HG03469 (cell line): ENCODE measurements around the gene PRUNE1.

Experiments used
- ATAC-seq: cut with Tn5 transposase; IDR thresholded peaks from one replicate; pipeline ENCODE4 v1.9.1; 2021; ENCODE audit warnings: mild to moderate bottlenecking, moderate library complexity, moderate number of reproducible peaks; ENCODE audit not compliant: unreplicated experiment

Gene PRUNE1

DNA sequence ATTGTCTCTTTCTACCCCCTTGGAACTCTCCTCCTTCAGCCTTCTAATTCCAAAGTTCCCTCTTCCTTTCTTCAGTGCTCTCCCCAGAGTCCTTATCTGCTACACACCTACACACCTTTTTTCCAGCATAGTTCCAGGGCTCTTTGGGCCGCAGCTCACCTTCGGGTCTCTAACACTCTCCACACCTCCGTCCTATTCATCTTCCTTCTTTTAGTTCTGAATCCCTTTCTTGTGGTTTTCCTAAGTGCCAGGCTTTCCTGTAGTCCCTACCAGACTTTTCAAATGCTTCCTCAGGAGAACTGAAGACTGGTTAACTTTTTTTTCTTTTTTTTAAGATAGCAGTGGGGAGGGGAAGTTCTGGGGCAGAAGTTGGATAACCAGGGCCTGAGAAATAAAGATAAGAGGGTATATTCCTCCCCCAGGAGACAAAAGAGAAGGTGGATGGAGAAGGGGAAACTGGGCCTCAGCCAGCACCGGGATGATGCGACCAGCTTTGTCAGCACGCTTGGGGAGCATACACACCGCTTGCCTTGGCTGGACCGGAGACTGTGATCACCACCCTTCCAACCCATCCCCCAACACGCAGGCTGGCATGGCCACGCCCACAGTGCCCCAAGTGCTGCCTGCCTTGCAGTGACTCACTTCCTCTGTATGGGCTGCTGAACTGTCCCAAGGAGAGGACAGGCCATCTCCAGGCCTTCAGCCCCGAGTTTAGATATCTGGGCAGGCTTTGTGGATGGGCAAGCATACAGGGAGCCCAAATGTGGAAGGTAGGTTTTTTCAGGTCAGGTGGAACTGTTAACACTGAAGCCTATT lies 31.2 kb upstream of the PRUNE1 start:
- ATAC-seq, result no peak

DNA sequence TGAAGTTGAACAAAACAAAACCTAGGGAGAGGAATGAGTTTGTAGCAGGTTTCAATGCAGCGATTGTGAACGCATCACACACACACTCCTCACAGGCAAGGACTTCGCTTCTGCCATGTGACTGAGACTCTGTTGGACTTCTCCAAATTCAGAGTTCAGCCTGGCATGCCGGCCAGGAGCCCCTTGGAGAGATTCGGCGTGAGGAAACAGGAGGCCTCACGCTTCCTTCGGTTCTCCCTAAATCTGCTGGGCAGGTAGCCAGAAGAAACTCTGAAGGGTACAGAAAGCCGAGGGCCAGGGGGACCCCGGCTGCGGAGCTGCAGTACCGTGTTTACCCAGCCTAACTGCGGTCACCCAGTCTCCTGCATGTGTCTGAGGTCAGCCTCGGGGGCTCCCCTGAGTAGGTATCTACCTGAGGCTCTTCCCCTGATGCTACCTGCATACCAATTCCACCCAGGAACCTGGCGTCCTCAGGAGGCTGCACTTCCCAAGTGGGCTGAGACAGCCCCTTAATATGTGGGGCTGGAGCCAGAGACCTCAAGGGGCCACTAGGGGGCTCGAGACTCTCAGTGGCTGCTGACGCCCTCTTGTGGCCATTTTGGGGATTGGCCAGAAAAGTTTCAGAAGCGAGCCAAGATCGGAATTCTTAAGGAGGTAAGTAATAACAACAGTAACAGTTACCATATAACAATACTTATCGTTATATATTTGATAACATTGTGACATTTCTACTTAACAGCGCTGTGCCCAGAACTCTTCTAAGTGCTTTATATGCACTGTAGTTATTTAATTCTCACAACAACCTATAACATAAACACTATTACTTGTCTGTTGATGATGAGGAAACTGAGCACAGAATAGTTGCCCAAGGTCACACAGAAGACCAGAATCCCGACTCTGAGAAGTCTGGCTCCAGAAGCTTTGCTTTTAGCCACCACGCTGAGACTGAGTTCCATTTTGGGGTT lies 28.9 kb upstream of the PRUNE1 start:
- no peak for ATAC-seq

DNA sequence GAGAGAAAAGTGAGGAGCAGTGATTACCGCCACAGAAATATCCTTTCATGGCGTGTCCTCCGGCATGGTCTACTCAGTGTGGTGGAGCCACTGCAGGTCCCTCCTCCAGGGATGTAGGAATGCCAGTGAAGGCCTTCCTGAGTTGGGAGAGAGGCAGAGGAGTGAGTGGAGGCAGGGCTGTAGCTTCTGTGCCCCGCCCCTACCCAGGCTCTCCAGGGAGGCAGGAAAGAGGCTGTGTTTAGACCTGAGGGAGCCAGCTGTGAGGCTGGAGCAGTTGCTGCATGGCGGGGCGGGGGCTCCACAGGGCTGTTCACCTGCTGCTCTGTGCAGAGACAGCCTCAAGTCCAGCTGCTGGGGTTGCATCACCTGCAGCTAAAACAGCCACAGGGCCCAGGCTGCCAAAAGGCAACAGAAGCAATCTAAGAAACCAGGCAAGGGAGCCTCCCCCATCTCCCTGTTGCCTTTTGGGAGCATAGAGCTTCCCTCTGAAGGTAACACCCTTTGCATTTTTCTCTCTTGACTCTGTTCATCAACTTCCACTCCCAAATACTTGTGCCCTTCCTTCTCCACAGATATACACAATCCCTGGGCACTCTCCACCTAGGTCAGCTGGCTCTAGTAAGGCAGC lies 27.0 kb upstream of the PRUNE1 start:
- no peak for ATAC-seq

DNA sequence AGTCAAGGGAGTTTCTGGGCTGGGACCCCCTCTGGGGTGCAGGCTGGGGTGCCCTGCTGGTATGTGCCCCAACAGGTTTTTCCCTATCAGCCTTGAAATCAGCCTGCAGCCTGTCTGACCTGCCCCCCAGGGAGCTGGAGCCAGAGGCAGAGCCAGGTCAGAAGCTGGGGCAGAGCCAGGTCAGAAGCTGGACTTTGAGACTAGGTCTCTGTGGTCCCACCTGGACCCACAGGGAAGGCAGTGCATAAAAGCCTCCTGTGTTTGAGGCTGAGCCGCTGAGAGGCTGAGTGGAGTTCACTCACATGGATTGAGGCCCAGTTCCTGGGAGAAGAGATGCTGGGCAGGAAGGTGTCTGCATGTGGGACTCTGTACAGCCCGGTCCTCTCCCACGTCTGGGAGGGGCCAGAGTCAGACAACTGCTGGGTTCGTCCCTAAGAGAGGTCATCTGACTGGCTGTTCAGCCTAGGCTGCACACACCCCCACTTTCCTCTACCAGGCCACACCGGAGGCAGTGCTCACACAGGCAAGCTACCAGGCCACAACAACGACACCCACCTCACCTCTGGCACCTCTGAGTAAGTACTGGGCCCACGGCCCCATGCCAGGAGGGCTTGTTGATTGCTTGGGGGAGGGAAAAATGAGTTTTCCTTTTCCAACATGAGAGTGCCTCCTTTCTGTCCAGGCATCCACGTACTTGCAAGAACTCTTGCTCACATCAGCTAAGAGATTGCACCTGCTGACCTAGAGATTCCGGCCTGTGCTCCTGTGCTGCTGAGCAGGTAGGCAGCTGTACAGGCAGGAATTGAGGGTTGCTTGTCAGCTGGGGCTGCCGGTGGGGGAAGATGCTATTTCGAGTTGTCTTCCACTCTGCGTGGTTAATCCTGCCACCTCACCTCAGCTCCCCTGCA lies 26.2 kb upstream of the PRUNE1 start, which contains the start of gene ANXA9:
Gene ANXA9, plus strand, starts transcription at position 488 of the 908 bp plus-strand sequence. CDS start 814 bp downstream, outside the sequence.
- no peak for ATAC-seq

DNA sequence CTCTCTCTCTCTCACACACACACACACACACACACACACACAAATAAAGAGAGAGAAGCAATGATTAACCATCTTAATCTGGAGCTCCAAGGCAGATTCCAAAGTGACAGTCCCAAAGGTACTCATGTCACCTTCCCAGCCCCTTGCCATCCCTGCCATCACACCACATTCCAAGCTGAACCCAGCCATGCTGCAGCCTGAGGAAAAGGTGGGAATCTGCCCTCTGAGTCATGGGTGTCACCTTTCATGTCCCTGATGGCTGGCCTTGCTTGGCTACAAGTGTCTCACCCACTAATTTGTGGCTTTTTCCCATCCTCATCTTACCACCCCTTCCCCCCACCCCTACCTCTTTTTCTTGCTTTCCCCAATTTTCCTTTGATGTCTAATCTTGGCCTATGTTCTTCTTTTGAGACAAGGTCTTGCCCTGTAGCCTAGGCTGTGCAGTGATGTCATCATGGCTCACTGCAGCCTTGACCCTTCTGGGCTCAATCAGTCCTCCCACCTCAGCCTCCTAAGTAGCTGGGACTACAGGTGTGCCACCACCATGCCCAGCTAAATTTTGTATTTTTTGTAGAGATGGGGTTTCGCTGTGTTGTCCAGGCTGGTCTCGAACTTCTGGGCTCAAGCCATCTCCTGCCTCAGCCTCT lies 22.9 kb upstream of the PRUNE1 start:
- no peak for ATAC-seq

DNA sequence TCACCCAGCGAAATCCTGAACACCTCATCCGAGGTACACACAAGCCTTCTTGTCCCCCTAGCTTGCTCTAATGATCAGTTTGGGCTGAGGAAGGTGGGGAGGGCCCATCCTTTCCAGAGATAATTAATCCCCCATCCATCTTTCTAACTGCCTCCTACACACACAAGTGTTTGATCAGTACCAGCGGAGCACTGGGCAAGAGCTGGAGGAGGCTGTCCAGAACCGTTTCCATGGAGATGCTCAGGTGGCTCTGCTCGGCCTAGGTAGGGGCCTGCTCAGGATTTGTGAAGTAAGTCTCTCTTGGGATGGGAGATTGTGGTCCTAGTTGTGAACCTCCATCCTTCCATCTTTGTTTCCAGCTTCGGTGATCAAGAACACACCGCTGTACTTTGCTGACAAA lies 20.3 kb upstream of the PRUNE1 start:
- no peak for ATAC-seq

DNA sequence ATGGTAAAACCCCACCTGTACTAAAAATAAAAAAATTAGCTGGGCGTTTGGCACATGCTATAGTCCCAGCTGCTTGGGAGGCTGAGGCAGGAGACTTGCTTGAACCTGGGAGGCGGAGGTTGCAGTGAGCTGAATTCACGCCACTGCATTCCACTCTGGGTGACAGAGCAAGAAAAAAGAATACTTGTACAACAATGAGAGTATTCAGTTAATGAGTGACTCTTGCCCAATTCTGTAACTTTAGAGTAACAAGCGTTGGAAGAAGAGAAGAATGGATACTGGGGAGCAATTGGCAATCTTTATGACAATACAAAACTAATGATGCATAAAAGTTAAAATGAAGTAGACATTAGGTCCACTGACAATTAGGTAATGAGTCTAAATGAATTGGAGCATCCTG lies 15.6 kb upstream of the PRUNE1 start:
- ATAC-seq, result no peak

DNA sequence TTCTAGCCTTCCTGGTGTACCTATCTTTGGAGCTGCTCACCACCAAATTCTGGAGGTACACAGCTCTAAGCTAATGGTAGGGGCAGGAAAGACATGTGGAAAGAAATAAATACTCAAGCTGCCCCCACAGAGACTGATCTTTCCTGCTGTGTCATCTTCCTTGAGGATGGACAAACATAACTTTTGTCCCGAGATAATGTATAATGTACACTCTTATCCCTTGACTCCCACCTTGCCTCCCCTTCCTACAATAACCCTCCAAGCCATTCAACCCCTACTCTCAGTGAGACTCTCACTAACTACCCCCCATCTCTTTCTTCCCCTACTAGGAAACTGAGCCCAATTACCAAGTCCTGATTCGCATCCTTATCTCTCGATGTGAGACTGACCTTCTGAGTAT lies 14.0 kb upstream of the PRUNE1 start:
- no peak for ATAC-seq

DNA sequence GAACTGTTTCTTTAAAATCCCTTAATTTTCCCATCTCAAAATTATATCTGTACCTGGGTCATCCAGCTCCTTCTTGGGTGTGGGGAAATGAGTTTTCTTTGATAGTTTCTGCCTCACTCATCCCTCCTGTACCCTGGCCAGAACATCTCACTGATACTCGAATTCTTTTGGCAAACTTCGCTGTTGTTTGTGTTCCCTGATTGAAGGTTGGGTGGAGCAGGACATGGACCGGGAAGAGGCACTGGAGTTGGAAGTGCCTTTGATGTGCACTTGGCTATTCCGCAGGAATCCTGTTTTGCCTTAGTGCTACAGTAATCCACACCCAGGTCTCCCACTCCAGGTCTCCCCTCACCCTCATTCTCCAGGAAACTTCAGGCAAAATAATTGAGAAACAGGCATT lies 12.8 kb upstream of the PRUNE1 start:
- ATAC-seq, result no peak

DNA sequence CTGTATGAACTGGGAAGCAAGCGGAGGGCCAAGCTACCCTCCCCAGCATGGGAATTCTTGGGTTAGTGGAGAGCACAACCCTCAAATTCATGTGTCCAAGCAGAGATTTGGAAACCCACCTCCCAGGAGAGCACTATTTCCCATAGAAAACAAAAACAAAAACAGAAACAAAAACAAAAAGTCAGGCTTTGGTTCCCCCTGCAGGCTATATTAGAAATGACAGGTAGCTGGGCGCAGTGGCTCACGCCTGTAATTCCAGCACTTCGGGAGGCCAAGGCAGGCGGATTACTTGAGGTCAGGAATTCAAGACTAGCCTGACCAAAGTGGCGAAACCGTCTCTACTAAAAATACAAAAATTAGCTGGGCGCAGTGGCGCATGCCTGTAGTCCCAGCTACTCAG lies 12.4 kb upstream of the PRUNE1 start:
- no peak for ATAC-seq

DNA sequence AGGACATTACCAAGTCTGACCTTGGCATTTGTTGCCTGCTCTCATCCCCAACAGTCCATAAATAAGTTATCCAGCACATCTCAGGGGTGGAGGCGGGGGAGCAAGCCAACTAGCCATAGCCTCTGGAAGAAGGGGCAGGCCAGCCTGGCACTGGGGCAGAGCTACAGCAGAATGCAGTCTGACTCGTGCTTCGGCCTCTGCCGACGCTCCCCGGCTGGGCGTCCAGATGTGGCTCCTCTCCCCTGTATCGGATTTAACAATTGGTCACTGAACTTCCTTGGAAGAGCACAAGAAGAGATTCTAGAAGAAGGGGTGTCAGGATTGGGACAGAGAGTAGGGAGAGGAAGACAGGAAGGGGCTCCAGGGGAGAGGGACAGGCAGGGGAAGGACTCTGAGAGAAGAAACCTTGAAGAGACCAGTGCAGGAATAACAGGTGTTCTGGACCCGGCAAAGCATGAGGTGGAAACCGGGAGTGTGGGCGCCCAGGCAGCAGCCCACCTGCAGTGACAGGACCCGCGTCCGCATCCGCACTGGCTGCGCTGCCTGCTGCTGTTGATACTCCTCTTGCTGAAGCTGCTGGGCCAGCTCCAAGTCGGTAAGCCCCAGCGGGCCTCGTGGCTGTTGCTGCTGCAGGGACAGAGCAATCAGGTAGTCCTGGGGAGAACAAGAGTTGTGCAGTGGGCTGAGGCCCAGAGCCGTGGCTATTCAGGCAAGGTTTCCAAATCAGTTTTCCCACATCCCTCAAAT lies 10.9 kb upstream of the PRUNE1 start:
- ATAC-seq, result no peak

DNA sequence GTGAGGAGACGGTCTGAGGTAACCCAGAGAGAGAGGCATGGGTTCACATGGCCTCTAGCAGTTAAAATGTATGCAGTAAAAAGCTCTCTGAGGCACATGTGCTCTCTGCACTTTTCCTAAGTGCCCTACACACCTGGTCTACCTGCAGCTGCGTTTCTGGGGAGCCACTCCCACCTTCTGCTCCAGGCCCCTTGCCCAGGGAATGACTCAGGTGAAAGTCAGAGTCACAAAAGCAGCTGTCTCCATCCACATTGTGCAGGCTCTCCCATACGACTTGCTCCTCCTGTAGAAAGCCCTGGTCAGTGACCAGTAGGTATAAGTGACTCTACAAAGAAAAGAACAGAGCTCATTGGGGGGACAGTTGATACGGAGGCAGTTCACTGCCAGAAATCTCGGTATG lies 10.3 kb upstream of the PRUNE1 start:
- ATAC-seq, result no peak

DNA sequence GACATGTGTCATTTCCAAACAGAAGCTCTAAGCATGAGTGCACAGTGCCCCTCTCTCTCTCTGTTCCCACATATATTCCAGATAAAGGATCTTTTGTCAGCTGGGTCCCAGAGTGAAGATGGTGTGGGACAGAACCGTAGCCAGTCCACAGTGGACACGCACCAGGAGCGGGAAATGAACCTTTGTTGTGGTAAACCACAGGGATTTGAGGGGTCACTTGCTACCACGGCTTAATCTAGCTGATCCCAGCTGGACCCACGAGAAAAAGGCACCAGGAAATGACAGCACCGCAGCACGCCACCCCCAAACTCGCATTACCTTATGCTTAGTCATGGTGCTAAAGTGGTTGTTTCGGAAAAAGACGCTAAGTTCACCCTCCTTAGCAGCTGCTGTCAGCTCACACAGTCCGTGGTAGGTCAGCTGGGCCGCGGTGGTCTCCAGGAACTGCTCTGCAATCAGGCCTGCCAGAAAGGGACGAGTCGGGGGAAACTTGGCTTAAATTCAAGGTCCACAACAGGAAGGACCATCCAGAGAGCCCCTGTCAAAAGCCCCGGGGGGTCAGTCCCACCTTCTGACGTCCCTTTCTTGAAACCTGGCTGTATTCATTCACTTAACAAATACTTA lies 9.1 kb upstream of the PRUNE1 start:
- no peak for ATAC-seq

DNA sequence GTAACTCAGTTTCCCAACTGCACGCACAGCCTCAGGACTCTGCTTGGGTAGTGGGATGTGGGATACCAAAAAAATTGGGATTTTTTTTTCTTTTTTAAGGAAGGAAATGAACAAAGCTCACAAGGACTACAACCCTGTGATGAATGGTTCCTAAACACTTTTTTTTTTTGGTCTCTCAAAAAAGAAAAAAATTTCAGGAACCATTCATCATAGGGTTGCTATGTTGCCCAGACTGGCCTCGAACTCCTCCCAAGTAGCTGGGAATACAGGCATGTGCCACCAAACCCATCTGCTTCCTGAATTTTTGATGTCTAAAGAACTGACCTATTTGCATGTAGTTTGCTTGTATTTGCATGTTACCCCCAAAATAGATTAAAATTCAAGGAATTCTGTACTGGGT lies 8.3 kb upstream of the PRUNE1 start:
- no peak for ATAC-seq

DNA sequence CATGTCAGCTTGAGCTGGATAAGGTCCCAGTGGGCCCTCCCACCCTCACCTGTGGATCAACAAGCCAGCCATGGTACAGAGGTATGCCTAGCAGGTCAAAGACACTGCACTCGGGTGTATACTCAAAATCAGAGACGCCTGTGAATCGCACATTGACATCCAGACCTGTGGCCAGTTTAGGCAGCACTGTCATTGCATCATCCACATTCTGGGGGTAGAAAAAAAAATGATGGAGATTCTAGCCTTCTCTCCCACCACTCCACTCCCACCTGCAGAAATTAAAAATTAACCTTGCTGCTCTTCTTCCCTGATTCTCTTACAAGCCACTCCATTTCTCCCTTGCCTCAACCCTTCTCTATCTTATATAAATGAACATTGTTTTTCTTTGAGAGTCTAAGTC lies 7.8 kb upstream of the PRUNE1 start:
- ATAC-seq, result no peak

DNA sequence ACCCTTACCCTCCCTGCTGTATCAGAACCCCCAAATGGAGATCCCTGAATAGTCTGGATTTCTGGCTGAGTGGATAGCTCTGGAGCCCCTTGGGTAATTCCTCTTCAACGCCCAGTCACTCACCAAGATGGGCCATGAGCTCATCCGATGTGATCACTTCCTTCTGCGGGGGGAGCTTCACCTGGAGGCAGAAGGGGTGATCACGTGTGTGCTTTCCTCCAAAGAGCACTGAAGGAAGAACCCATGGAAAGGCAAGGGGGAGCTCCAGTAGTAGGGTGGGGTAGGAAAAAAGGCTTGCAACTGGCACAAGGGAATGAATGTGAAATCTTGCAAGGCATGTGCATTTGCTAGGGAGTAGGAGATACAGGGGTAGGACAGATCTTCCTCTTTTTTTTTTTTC lies 6.6 kb upstream of the PRUNE1 start:
- ATAC-seq, result no peak

DNA sequence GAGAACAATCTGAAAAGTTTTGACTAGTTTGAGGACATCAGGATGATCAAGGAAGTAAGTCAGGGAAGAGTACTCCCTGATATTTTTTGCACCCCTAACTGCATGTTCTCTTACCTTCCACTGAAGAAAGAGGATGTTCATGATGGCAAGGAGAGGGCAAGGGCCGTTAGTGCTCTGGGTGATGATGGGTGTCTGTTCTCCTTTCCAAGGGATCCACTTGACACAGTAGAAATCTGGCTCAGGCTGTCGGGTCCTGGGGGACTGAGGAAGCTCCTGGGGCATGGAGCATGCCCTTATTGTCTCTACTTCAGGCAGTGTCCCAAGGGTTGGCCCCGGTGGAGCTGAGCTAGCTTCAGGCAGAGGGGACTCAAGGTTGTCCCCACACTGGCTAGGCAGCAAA lies 6.2 kb upstream of the PRUNE1 start:
- ATAC-seq, result no peak

DNA sequence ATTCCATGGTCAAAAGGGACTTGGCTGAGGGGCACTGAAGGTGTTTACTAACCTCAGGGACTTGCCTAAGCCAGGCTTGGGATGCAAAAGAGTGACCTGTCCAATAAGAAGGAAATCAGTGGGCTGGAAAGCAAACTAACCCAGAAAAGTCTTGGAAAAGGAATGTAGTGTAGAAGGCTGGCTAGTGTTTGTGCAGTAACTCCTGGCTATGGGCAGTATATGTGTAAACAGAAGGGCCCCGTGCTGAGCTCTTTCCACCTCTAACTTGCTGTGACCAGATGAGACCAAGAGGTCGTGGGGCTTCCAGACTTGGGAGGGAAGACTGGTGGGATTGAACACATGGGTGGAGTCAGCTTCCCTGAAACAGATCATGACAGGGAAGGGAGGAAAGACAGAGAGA lies 5.6 kb upstream of the PRUNE1 start:
- no peak for ATAC-seq

DNA sequence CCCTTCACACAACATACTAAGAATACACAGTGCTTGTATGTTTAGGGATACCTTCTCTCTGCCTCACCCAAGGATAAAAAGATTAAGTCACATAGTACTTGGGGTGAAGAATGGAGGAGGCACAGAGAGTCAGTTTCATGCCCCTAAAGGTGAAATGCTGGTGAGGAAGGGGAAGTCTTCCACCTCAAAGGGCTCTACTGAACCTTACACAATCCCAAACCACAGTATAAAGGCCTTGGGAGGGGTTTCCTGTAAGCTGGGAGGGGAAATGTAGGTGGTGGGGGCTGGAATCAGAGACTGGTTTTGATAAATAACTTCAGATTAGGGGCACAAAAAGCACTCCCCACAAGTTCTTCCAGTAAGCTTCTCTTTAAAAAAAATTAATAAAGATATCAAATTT lies 5.1 kb upstream of the PRUNE1 start:
- ATAC-seq, result no peak
